ENCODE data around the gene AGPAT3.
"Not testable (repeated sequence)": the region's sequence is repeated elsewhere in the genome, so short reads cannot be mapped to it uniquely, and the experiment has no call there.

Gene AGPAT3

DNA sequence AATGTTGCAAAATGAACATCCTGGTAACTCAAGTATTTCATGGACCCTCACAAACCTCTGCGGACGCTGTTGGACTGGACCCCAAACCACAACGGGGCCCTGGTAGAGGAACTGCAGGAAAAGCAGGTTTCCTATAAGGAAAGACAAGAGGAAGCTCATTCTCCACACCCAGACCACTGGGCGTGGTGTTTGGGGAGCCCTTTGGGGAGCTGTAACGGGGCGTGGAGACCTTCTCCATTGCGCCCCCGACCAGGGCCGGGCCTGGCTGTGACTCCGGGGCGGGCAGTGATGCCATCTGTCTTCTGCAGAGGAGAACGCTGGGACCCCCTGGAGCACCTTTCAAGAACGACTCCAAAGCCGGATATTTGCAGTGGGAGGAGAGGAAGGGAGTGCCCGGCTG, 30.0 kb upstream of the AGPAT3 start:
- DNase-seq (ENCODE audit: low spot score) = no peak

GRCh38 chr21:43835861-43836260, 29.2 kb upstream of the AGPAT3 start:
- DNase-seq (ENCODE audit: low spot score) = no peak

- no peak for DNase-seq (ENCODE audit: low spot score)
These were observed 28.4 kb upstream of the AGPAT3 start for GRCh38 chr21:43836616-43837015.

DNA sequence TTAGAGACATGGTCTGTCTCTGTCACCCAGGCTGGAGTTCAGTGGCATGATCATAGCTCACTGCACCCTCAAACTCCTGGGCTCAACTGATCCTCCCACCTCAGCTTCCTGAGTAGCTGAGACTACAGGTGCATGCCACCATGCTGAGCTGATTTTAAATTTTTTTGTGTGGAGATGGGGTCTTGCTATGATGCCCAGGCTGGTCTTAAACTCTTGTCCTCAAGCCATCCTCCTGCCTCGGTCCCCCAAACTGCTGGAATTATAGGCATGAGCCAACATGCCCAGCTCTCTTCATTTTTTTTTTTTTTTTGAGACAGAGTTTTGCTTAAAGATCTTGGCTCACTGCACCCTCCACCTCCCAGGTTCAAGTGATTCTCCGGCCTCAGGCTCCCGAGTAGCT, 24.8 kb upstream of the AGPAT3 start:
- DNase-seq (ENCODE audit: low spot score) = no peak

GRCh38 chr21:43842742-43843141, 22.3 kb upstream of the AGPAT3 start:
- DNase-seq (ENCODE audit: low spot score) = no peak

- not testable (repeated sequence) for DNase-seq (ENCODE audit: low spot score)
These were observed 20.1 kb upstream of the AGPAT3 start for GRCh38 chr21:43844906-43845305.

DNA sequence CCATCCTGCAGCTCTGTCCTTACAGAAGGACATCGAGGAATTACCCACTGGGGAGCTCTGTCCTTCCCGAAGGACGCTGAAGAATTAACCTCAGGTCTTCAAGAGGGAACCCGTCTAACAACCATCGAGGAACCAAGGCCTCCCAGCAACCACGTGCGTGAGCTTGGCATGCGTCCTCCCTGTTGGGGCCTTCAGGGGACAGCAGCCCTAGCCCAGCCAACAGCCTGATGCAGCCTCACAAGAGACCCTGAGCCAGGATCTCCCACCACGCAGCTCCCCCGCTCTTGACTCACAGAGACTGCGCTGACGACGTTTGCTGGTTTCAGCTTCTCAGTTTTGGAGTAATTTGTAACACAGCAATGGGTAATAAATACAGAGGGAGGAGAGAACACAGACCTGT, 19.6 kb upstream of the AGPAT3 start:
- no peak for DNase-seq (ENCODE audit: low spot score)

GRCh38 chr21:43846430-43846829, 18.6 kb upstream of the AGPAT3 start:
- DNase-seq (ENCODE audit: low spot score) = no peak

DNA sequence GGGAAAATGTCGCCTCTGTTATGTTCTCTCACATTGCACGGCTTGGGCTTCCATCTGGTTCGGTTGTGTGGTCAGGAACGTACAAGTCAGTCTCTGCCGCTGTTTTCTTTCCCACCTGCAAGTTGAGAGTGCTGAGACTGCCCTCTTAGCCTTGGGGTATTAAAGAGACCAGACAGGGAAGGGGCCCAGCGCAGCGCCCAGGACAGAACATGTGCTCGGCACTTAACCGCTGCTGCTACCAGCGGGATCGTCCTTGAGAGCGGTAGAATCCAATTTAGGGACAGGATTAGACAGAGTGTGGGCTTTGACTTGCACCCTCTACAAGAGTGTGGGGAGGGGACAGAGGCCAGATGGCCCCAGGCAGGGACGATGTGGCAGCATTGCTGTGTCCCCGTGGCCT, 17.7 kb upstream of the AGPAT3 start:
- DNase-seq (ENCODE audit: low spot score) = no peak

- no peak for DNase-seq (ENCODE audit: low spot score)
These were observed 16.3 kb upstream of the AGPAT3 start for GRCh38 chr21:43848771-43849170.

DNA sequence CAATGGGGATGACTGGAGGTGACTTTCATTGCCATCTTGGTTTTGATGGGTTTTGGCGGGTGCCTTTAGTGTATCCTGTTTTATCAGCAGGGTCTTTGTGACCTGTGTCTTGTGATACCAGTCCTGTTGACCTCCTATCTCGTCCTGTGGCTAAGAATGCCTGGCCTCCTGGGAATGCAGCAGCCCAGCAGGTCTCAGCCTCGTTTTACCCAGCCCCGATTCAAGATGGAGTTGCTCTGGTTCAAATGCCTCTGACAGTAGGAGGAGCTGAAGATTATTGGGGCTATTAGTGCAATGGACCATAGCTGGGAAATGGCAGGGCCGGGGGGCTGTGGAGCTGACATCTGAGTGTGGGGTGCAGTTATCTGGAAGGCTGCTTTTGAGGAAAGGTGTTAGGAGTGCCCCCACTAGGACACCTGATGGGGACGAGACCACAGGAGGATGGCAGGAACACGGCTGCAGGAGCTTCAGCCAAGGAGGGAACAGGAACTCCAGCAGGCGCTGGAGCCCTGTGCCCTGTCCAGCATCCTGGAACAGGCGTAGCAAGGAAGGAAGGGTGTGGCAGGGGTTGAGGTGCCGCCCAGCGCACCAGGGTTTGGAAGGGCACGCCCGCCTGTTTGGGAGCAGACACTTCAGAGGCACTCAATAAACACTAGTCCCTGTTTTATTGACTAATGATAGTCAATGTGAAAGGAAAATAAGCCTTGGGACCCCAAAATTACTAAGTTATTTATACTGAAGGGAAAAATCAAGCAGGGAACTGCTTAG, 15.3 kb upstream of the AGPAT3 start:
- DNase-seq (ENCODE audit: low spot score) = no peak

DNA sequence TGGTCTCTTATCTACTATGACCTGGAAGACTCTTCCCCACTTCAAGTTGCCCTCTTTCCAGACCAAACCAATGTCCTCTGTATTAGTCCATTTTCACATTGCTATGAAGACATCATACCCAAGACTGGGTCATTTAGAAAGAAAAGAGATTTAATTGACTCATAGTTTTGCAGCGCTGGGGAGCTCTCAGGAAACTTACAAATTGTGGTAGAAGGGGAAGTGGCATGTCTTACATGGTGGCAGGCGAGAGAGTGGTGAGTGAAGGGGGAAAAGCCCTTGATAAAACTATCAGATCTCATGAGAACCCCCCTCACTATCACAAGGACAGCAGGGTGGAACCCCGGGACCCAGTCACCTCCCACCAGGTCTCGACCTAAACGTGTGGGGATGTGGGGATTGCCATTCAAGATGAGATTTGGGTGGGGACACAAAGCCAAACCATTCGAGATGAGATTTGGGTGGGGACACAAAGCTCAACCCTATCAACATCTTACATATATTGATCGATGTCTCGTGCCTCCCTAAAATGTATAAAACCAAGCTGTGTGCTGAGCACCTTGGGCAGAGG, 14.2 kb upstream of the AGPAT3 start:
- no peak for DNase-seq (ENCODE audit: low spot score)

DNA sequence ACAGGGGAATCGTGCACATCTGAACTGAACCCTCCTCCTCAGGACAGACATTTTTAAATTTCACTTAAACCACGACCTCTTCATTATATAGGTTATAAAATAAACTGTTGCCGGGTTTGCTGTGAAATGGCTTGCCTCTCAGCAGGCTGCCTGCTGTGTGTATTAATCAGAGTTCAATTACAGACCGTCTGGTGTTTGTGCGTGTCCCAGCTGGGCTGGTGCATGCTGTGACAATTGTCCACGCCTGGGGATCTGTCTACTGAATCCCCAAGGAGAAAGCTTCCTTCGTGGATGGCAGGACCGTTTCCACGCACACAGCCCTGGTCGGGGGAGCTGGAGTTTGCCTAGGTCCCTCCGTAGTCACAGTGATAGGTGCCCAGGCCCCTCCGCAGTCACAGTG, 13.4 kb upstream of the AGPAT3 start:
- no peak for DNase-seq (ENCODE audit: low spot score)

- DNase-seq (ENCODE audit: low spot score) = no peak
These were observed 10.9 kb upstream of the AGPAT3 start for GRCh38 chr21:43853851-43854772.

GRCh38 chr21:43854773-43855633, 10.0 kb upstream of the AGPAT3 start:
- DNase-seq (ENCODE audit: low spot score) = no peak

GRCh38 chr21:43855955-43856354, 9.1 kb upstream of the AGPAT3 start:
- DNase-seq (ENCODE audit: low spot score) = no peak

- DNase-seq (ENCODE audit: low spot score) = no peak
These were observed 6.0 kb upstream of the AGPAT3 start for GRCh38 chr21:43858806-43859648.

DNA sequence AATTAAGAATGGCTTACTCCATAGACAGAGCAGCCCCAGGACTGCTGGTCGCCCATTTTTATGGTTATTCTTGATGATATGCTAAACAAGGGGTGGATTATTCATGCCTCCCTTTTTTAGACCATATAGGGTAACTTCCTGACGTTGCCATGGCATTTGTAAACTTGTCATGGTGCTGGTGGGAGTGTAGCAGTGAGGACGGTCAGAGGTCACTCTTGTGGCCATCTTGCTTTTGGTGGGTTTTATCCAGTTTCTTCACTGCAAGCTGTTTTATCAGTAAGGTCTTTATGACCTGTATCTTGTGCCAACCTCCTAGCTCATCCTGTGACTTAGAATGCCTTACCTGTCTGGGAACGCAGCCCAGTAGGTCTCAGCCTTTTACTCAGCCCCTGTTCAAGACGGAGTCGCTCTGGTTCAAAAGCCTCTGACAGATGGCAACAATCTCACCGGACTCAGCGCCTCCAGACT, 5.2 kb upstream of the AGPAT3 start:
- DNase-seq (ENCODE audit: low spot score) = no peak

DNA sequence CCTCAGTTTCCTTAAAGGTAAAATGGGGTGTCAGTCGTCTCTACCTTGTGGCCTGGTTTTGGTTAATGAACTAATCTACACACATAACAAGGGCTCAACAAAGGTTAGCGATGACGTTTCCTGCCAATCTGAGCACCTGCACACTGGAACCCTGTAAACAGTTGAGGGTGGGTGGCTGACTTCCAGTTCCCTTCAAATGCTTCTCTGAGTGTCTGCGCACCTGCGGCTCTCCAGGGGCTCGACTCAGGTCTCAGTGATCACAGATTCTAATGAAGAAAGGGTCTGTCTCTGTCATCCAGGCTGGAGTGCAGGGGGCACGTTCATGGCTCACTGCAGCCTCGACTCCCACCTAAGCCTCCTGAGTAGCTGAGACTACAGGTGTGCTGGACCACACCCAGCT, 3.3 kb upstream of the AGPAT3 start:
- no peak for DNase-seq (ENCODE audit: low spot score)

- DNase-seq (ENCODE audit: low spot score) = peak; percentile 72
These were observed 586 bp upstream of the AGPAT3 start for GRCh38 chr21:43864313-43864961.
